ENCODE results near the gene ZBTB7C.

ZBTB7C gene

DNA sequence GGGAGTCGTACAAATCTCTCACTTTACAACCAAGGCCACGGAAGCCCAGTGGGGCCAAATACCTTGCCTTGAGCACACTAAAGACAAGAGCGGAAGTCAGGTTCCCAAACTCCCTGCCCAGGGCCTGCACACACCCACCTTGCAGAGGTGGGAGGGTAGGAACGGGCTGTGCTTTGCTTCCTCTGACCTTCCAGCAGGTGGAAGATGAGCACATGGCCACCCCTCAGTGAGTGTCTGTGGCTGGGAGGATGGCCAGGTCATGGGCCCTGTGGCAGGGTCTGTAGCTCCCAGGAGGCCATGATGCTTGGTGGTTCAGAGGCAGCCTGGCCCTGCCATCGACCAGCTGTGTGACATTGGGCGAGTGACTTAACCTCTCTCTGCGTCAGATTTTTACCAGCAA, 218.2 kb downstream of the ZBTB7C start:
- FAIRE-seq (no peak), DNase-seq (ENCODE audit: insufficient read length, low spot score) (no peak)
- TF ChIP-seq POU2F2 (IDR thresholded peaks at IDR 0.05; ENCODE audit: low read depth, low read length) (no peak), POLR2AphosphoS5 (IDR thresholded peaks at IDR 0.05; ENCODE audit: low read depth, low read length) (no peak), PAX5 (IDR thresholded peaks at IDR 0.05; ENCODE audit: insufficient read depth, low read length, severe bottlenecking) (no peak), SPI1 (IDR thresholded peaks at IDR 0.05; ENCODE audit: low read depth, low read length) (no peak)

DNA sequence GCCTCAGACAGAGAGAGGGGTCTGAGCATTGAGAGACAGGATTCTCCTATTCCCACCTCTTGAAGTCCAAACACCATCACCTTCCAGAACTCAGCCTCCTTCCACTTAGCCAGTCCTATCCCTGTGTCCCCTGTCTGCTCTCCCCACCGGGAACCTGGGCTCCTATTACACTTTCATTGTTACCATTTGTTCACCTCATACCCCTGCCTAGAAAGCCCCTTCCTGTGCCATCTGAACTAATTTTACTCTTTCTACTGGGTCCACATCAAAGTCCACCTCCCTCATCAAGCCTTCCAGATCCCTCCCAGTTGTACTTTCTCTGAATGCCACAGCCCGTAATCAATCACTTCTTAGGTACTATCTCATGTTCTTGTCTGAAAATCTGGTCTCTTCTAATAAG, 220.6 kb downstream of the ZBTB7C start:
- DNase-seq (ENCODE audit: insufficient read length, low spot score) (no peak), FAIRE-seq (no peak)
- TF ChIP-seq POLR2A (IDR thresholded peaks at IDR 0.05; ENCODE audit: low read depth, low read length) (no peak), POU2F2 (IDR thresholded peaks at IDR 0.05; ENCODE audit: low read depth, low read length) (no peak), TAF1 (IDR thresholded peaks at IDR 0.05; ENCODE audit: low read depth, low read length) (no peak), PAX5 (IDR thresholded peaks at IDR 0.05; ENCODE audit: insufficient read depth, low read length, severe bottlenecking) (no peak), POLR2AphosphoS5 (IDR thresholded peaks at IDR 0.05; ENCODE audit: low read depth, low read length) (no peak), SPI1 (IDR thresholded peaks at IDR 0.05; ENCODE audit: low read depth, low read length) (no peak)

DNA sequence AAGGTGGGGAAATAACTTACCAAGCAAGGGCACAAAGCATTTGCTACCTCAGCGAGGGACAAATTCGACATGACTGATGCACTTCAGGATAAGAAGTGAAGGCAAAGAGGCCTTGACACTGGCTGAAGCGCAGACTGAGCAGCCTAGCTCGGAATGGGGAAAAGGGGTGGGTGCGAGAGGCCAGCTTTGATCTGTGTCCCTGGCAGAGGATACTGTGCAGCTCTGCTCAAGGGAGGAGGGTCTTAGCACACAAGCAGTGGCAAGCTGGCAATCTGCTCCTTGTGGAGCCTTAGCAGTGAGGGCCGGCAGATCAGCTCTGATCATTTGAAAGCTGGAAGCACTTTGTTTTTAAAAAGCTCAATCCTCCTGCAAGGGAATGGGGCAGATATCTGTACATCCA, 222.3 kb downstream of the ZBTB7C start:
- DNase-seq (ENCODE audit: insufficient read length, low spot score) (no peak), FAIRE-seq (no peak)
- no peak for TF ChIP-seq POLR2AphosphoS5 (IDR thresholded peaks at IDR 0.05; ENCODE audit: low read depth, low read length)

DNA sequence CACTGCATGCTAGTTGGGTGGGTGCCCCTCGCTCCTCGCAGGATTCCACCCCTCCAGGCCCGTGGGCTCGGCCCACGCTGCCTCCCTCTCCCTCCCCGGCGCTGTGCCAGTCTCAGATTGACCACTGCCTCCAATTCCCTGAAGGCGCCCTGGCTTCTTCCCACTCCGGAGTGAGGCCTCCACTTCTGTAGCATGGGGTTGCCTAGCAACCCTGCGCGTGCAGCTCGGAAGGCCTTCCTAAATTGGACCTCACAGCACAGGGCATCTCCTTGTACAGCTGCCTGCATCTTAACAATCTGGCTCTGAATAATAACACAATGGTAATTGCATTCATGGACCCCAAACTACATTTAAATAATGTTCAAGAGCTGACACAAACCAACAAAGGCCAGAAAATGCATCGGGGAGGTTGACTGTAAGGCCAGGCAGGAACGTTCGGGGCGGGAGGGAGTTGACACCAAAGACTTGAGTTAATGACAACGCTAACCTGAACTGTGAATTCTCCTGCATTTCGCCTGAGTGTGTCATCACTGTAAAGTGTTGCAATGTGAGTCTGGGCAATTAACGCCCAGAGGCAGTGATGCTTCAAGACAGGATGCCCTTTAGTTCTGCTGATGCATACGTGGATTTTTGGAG, 222.9 kb downstream of the ZBTB7C start:
- DNase-seq (ENCODE audit: insufficient read length, low spot score) (no peak), FAIRE-seq (no peak)
- TF ChIP-seq POU2F2 (IDR thresholded peaks at IDR 0.05; ENCODE audit: low read depth, low read length) (no peak), TAF1 (IDR thresholded peaks at IDR 0.05; ENCODE audit: low read depth, low read length) (no peak), SPI1 (IDR thresholded peaks at IDR 0.05; ENCODE audit: low read depth, low read length) (no peak), PAX5 (IDR thresholded peaks at IDR 0.05; ENCODE audit: insufficient read depth, low read length, severe bottlenecking) (no peak), POLR2AphosphoS5 (IDR thresholded peaks at IDR 0.05; ENCODE audit: low read depth, low read length) (no peak), POLR2A (IDR thresholded peaks at IDR 0.05; ENCODE audit: low read depth, low read length) (no peak)

DNA sequence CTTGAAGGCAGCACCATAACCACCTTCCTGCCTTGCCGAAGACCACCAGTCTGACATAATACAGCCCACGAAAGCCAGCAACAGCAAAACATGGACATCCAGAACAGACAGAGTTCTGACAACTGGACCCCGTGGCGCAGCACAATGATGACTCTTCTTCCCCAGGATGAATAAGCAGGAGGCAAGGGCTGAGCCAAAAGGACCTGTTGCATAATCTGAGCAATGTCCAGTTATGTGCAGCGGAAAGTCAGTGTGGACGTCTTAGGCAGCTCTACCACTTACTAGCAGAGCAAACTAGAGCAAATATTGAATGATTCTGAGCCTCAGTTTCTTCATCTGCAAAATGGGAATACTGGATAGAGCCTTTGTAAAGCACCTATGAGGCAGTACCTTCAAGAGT, 225.1 kb downstream of the ZBTB7C start:
- FAIRE-seq (no peak), DNase-seq (ENCODE audit: insufficient read length, low spot score) (no peak)
- TF ChIP-seq TAF1 (IDR thresholded peaks at IDR 0.05; ENCODE audit: low read depth, low read length) (no peak), SPI1 (IDR thresholded peaks at IDR 0.05; ENCODE audit: low read depth, low read length) (no peak), POU2F2 (IDR thresholded peaks at IDR 0.05; ENCODE audit: low read depth, low read length) (no peak), PAX5 (IDR thresholded peaks at IDR 0.05; ENCODE audit: insufficient read depth, low read length, severe bottlenecking) (no peak), POLR2A (IDR thresholded peaks at IDR 0.05; ENCODE audit: low read depth, low read length) (no peak), POLR2AphosphoS5 (IDR thresholded peaks at IDR 0.05; ENCODE audit: low read depth, low read length) (no peak)

DNA sequence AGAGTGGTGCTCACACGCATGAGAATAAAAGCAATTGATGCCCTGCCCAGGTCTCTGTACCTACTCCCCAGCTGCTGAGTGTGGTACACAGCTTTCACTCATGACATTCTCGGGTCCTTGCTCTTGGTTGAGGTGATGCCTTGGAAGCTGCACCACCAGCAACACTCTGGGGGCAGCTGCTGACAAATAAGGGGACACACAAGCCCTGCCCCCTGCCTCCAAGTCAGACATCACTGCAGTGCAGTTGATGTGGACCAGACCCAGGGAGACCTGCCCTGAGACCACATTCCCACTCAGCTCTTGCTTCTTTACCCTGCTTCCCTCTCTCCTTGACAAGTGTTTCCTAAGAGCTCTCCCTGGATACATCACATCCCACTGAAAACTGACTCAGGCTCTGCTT, 225.6 kb downstream of the ZBTB7C start:
- FAIRE-seq: no peak
- DNase-seq (ENCODE audit: insufficient read length, low spot score): no peak
- TF ChIP-seq PAX5 (IDR thresholded peaks at IDR 0.05; ENCODE audit: insufficient read depth, low read length, severe bottlenecking) (no peak), POLR2A (IDR thresholded peaks at IDR 0.05; ENCODE audit: low read depth, low read length) (no peak), POU2F2 (IDR thresholded peaks at IDR 0.05; ENCODE audit: low read depth, low read length) (no peak), TAF1 (IDR thresholded peaks at IDR 0.05; ENCODE audit: low read depth, low read length) (no peak), SPI1 (IDR thresholded peaks at IDR 0.05; ENCODE audit: low read depth, low read length) (no peak), POLR2AphosphoS5 (IDR thresholded peaks at IDR 0.05; ENCODE audit: low read depth, low read length) (no peak)

DNA sequence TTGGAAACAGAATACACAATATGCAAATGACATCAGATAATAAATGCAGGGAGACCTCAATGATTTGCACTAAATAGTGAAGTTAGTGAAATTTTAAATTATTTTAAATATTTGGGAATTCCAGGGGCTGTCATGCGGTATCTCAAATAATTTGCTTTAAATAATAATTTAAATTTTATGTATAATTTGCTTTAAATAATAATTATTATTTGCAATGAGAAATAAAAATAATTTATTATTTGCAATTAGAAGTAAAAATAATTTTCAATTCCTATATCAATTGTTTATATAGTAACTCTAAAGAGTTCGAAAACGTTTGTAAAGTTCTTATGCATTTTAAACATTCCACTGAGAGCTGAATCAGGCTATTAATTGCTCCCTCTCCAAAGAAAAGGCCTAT, 226.4 kb downstream of the ZBTB7C start:
- DNase-seq (ENCODE audit: insufficient read length, low spot score): no peak
- TF ChIP-seq POLR2A (IDR thresholded peaks at IDR 0.05; ENCODE audit: low read depth, low read length) (no peak), POU2F2 (IDR thresholded peaks at IDR 0.05; ENCODE audit: low read depth, low read length) (no peak)
- FAIRE-seq: no peak

DNA sequence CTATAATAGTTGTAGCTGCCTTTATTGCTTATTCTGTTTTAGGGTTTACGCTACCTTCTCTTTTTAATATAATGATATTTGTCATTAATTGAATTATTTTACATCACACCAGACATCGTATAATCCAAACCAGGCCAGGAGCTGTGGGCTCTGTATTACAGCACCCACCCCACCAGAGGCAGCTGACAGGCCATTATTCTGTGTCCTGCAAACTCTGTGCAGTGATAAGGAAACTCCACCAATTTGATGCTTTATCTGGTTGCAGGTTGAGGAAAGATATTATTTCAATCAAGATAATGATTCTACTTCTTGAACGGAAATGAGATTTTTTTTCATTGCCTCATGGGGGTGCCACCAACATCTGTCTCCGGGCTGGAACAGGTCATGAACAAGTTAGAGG, 227.3 kb downstream of the ZBTB7C start:
- no peak for DNase-seq (ENCODE audit: insufficient read length, low spot score)
- no peak for FAIRE-seq

DNA sequence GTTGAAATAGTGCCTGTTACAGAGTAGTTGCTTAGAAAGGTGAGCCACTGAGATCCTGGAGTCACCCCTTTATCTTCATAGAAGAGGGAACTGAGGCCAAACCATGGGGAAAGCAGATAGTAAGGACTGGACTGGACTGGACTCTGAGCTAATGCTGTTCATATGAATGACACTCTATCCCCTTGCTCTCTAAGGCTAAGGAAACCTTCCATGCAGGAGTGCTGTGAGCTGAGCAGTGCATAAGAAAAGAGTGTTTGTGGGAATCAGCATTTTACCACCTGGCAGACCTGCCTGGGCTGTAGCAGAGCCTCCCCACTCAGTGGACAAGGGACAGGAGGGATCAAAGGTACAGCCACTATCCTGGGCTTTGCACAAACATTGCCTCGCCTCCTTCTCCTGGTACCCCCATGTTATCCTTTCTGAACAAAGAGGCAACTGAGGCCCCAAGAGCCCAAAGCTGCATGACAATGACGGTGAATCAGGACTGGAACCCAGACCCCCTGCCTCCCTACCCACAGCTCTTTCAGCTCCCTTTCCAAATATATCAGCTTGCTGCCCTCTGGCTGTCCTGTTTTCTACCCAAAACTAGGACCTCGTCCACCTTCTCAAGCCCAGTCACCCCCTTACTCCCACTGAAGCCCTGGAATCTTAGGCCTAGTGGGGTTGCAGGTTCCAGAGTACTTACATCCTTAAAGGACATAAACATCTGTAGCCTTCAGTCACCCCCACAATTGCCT, 227.9 kb downstream of the ZBTB7C start:
- no peak for FAIRE-seq
- TF ChIP-seq SPI1 (IDR thresholded peaks at IDR 0.05; ENCODE audit: low read depth, low read length): no peak
- no peak for TF ChIP-seq TAF1 (IDR thresholded peaks at IDR 0.05; ENCODE audit: low read depth, low read length)
- no peak for TF ChIP-seq PAX5 (IDR thresholded peaks at IDR 0.05; ENCODE audit: insufficient read depth, low read length, severe bottlenecking)
- no peak for TF ChIP-seq POLR2A (IDR thresholded peaks at IDR 0.05; ENCODE audit: low read depth, low read length)
- no peak for TF ChIP-seq POU2F2 (IDR thresholded peaks at IDR 0.05; ENCODE audit: low read depth, low read length)
- DNase-seq (ENCODE audit: insufficient read length, low spot score): no peak

More for the DNA sequence above, 227.3 kb downstream of the ZBTB7C start:
- TF ChIP-seq POLR2AphosphoS5 (IDR thresholded peaks at IDR 0.05; ENCODE audit: low read depth, low read length) (no peak), SPI1 (IDR thresholded peaks at IDR 0.05; ENCODE audit: low read depth, low read length) (no peak), POLR2A (IDR thresholded peaks at IDR 0.05; ENCODE audit: low read depth, low read length) (no peak)

DNA sequence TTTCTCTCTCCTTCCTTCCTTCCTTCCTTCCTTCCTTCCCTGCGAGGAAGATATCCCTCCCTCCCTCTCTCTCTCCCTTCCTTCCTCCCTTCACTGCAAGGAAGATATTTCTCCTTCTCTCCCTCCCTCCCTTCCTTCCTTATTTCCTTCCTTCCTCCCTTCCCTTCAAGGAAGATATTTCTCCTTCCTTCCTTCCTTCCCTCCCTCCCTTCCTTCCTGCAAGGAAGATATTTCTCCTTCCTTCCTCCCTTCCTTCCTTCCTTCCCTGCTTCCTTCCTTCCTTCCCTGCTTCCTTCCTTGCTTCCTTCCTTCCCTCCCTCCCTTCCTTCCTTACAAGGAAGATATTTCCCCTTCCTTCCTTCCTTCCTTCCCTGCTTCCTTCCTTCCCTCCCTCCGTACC, 229.5 kb downstream of the ZBTB7C start:
- no peak for TF ChIP-seq POLR2A (IDR thresholded peaks at IDR 0.05; ENCODE audit: low read depth, low read length)
- no peak for TF ChIP-seq PAX5 (IDR thresholded peaks at IDR 0.05; ENCODE audit: insufficient read depth, low read length, severe bottlenecking)
- TF ChIP-seq TAF1 (IDR thresholded peaks at IDR 0.05; ENCODE audit: low read depth, low read length): no peak
- no peak for TF ChIP-seq POLR2AphosphoS5 (IDR thresholded peaks at IDR 0.05; ENCODE audit: low read depth, low read length)
- no peak for TF ChIP-seq SPI1 (IDR thresholded peaks at IDR 0.05; ENCODE audit: low read depth, low read length)
- TF ChIP-seq POU2F2 (IDR thresholded peaks at IDR 0.05; ENCODE audit: low read depth, low read length): no peak
- FAIRE-seq (no peak), DNase-seq (ENCODE audit: insufficient read length, low spot score) (no peak)

All from GM12891 (cell line).